ENCODE measurements around the gene PHF5A. TPM values are rescaled to one million over a fixed set of nuclear protein-coding genes. Genes with fewer than 3 reads are reported as not detected.
A peak's percentile ranks its signal among the peaks of the same experiment; 100 is the strongest.

The PHF5A gene
- 10 to 100 TPM; 28.9 to 33.9 TPM for total RNA-seq
- 10 to 100 TPM; 46.2 to 89.6 TPM for polyA plus RNA-seq
- long read RNA-seq, donor 1, transcript PHF5A-201 (4 exons, 1,086 nt) = major isoform, 42 of 43 reads
- long read RNA-seq, donor 1, partial matches to known transcripts = 0 of 43 reads
- long read RNA-seq, donor 1, other reads (novel, unspliced or antisense) = 0 of 43 reads
- long read RNA-seq, donor 2, transcript PHF5A-201 (4 exons, 1,086 nt) = major isoform, 19 of 20 reads
- long read RNA-seq, donor 2, partial matches to known transcripts = 0 of 20 reads
- long read RNA-seq, donor 2, other reads (novel, unspliced or antisense) = 0 of 20 reads
- long read RNA-seq, donor 3, transcript PHF5A-201 (4 exons, 1,086 nt) = major isoform, 22 of 22 reads
- long read RNA-seq, donor 3, partial matches to known transcripts = 0 of 22 reads
- long read RNA-seq, donor 3, other reads (novel, unspliced or antisense) = 0 of 22 reads
- long read RNA-seq, donor 4, transcript PHF5A-201 (4 exons, 1,086 nt) = major isoform, 13 of 13 reads
- long read RNA-seq, donor 4, partial matches to known transcripts = 0 of 13 reads
- long read RNA-seq, donor 4, other reads (novel, unspliced or antisense) = 0 of 13 reads
- long read RNA-seq, donor 5, transcript PHF5A-201 (4 exons, 1,086 nt) = major isoform, 41 of 41 reads
- long read RNA-seq, donor 5, partial matches to known transcripts = 0 of 41 reads
- long read RNA-seq, donor 5, other reads (novel, unspliced or antisense) = 0 of 41 reads

GRCh38 chr22:41468381-41469217 lies at the start of gene PHF5A, which contains the start of gene ACO2:
TSS of gene PHF5A (minus strand) at chr22:41468692. CDS start at chr22:41468653, 39 bp downstream.
TSS of gene ACO2 (plus strand) at chr22:41469117. CDS start at chr22:41469147, 30 bp downstream.
- peak; percentile 99 for ATAC-seq (ENCODE audit: insufficient read depth, low FRiP score)

GRCh38 chr22:41518048-41518347 lies 49.5 kb upstream of the PHF5A start:
- peaks cover 0 to 52% (median 13%) of the 10 kb centered on the region in 4 donors for H3K36me3 ChIP-seq (ENCODE audit: control insufficient read depth in 4 of 4, insufficient read depth in 4 of 4, low read length in 4 of 4)

More at GRCh38 chr22:41468381-41469217, at the start of gene PHF5A, which contains the start of gene ACO2:
- TF ChIP-seq CTCF (IDR thresholded peaks at IDR 0.05; ENCODE audit: control extremely low read depth, extremely low read depth) = no peak
- Histone ChIP-seq H3K9me3 (ENCODE audit: control insufficient read depth in 4 of 4, insufficient read depth in 3 of 4, low read length in 3 of 4) (no peaks in the 10 kb centered on the region), H3K9ac (ENCODE audit: insufficient read depth in 1 of 2, low read length in 2 of 2) (peak within 1 kb of the TSS; percentile 60 to 98), H3K36me3 (ENCODE audit: control insufficient read depth in 4 of 4, insufficient read depth in 4 of 4, low read length in 4 of 4) (peaks cover 10 to 36% (median 29%) of the 10 kb centered on the region in 4 donors), H3K27me3 (ENCODE audit: control insufficient read depth in 3 of 3, insufficient read depth in 3 of 3, low read length in 2 of 3) (no peaks in the 10 kb centered on the region), H3K4me3 (peak within 1 kb of the TSS; percentile 100), H3K27ac (ENCODE audit: low read depth in 1 of 2, low read length in 1 of 2) (peak within 1 kb of the TSS; percentile 90 to 99), H3K4me1 (ENCODE audit: control insufficient read depth in 5 of 5, insufficient read depth in 5 of 5, low read length in 5 of 5) (peaks cover 7 to 17% (median 14%) of the 10 kb centered on the region in 5 donors)
- DNase-seq = peak; percentile 98 to 99 (median 99)
- 0 to 1% methylated on average over 49 to 51 of the region's 51 CpGs for WGBS, 2 donors

More at GRCh38 chr22:41518048-41518347, 49.5 kb upstream of the PHF5A start:
- ATAC-seq (ENCODE audit: insufficient read depth, low FRiP score) (no peak), DNase-seq (no peak)
- Histone ChIP-seq H3K27ac (ENCODE audit: low read depth in 1 of 2, low read length in 1 of 2) (no peak overlapping the region), H3K4me1 (ENCODE audit: control insufficient read depth in 5 of 5, insufficient read depth in 5 of 5, low read length in 5 of 5) (no peaks in the 10 kb centered on the region), H3K27me3 (ENCODE audit: control insufficient read depth in 3 of 3, insufficient read depth in 3 of 3, low read length in 2 of 3) (no peaks in the 10 kb centered on the region), H3K4me3 (no peak overlapping the region), H3K9me3 (ENCODE audit: control insufficient read depth in 4 of 4, insufficient read depth in 3 of 4, low read length in 3 of 4) (no peaks in the 10 kb centered on the region), H3K9ac (ENCODE audit: insufficient read depth in 1 of 2, low read length in 2 of 2) (no peak overlapping the region)
- no peak for TF ChIP-seq CTCF (IDR thresholded peaks at IDR 0.05; ENCODE audit: control extremely low read depth, extremely low read depth)
- 72 to 87% methylated on average over 7 of the region's 7 CpGs for whole genome bisulfite sequencing, 2 donors
